ENCODE measurements around the gene RPL32. TPM values are rescaled to one million over a fixed set of nuclear protein-coding genes. Genes with fewer than 3 reads are reported as not detected.
A peak's percentile ranks its signal among the peaks of the same experiment; 100 is the strongest.

The RPL32 gene
- polyA plus RNA-seq, 1 of the 3 experiments (the other 2 are of a cell fraction): 2,311 TPM

DNA sequence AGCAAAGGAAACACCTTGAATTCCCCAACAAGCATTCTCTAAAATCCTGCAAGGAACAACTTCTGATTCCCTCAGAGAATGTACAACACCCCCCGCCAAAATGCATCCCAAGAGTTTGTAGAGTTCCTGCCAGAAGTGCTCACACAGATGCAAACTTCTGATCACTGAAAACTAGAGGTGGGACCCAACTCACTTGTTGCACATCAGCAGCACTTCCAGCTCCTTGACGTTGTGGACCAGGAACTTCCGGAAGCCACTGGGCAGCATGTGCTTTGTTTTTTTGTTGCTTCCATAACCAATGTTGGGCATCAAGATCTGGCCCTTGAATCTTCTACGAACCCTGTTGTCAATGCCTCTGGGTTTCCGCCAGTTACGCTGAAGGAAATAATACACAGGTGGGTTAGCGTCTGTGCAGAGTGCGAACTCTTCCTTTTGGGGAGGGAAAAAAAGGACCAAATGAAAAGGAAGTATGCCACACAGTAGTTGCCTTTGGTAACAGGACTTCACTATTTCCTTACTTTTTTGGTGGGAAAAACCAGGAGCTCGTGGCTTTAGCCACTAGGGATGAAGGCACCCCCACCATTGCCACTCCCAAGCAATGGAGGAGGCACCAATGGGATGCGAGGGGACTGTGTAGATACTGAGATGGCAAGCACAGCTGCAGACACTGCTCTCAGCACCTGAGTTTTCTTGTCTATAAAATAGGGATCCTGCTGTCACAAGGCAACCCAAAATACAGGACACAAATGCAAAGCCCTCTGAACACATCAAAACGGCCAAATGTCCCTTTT lies 2.0 kb downstream of the RPL32 start:
- peaks cover 51% of the 10 kb centered on the region for H3K79me2 ChIP-seq (ENCODE audit: insufficient read depth)
- peaks cover 63% of the 10 kb centered on the region for H4K20me1 ChIP-seq (ENCODE audit: insufficient read depth)
- peaks cover 53 to 57% of the 10 kb centered on the region in 2 experiments for H3K36me3 ChIP-seq (replicated peaks in 1 of 2; ENCODE audit: control insufficient read depth in 1 of 2, insufficient read depth in 2 of 2, low read length in 1 of 2)
- DNase-seq: no peak
- POLR2A ChIA-PET: no interaction called here
- whole genome bisulfite sequencing (ENCODE audit: low lambda C conversion rate): 70% methylated on average over 10 of the region's 11 CpGs
- H3K9ac ChIP-seq: peak overlapping the region; percentile 94
- H3K9me3 ChIP-seq: no peaks in the 10 kb centered on the region
- H3F3A ChIP-seq (replicated peaks; ENCODE audit: insufficient read depth): peaks cover 26% of the 10 kb centered on the region
- no peaks in the 10 kb centered on the region for H3K27me3 ChIP-seq (ENCODE audit: insufficient read depth)
- no peaks in the 10 kb centered on the region for H3K9me2 ChIP-seq
- no peak overlapping the region for H3K27ac ChIP-seq (ENCODE audit: low read depth in 2 of 2, low read length in 1 of 2)
- no peak overlapping the region for H2AFZ ChIP-seq (ENCODE audit: low read depth)
- peak overlapping the region; percentile 78 to 97 for H3K4me3 ChIP-seq (ENCODE audit: low read depth in 2 of 2, low read length in 1 of 2)
- H3K4me2 ChIP-seq: peak overlapping the region; percentile 83
- CTCF ChIA-PET: interaction anchor here (2.1 to 3.4 kb wide), 3 partner anchors 9 to 52 kb away, joined by 6 to 28 read pairs (median 13); no protein-coding TSS in a partner anchor
- TF ChIP-seq TAF1 (IDR thresholded peaks at IDR 0.05; ENCODE audit: borderline replicate concordance, low read depth, low read length) (no peak), SMC3 (IDR thresholded peaks at IDR 0.05; ENCODE audit: low read depth, low read length) (no peak), RAD21 (IDR thresholded peaks at IDR 0.05; ENCODE audit: low read length) (no peak), FOSL2 (IDR thresholded peaks at IDR 0.05; ENCODE audit: borderline replicate concordance, low read depth) (no peak)
- TF ChIP-seq, protein P1, sequence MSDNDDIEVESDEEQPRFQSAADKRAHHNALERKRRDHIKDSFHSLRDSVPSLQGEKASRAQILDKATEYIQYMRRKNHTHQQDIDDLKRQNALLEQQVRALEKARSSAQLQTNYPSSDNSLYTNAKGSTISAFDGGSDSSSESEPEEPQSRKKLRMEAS (IDR thresholded peaks at IDR 0.05; ENCODE audit: low read depth): no peak
- TF ChIP-seq, protein P2, sequence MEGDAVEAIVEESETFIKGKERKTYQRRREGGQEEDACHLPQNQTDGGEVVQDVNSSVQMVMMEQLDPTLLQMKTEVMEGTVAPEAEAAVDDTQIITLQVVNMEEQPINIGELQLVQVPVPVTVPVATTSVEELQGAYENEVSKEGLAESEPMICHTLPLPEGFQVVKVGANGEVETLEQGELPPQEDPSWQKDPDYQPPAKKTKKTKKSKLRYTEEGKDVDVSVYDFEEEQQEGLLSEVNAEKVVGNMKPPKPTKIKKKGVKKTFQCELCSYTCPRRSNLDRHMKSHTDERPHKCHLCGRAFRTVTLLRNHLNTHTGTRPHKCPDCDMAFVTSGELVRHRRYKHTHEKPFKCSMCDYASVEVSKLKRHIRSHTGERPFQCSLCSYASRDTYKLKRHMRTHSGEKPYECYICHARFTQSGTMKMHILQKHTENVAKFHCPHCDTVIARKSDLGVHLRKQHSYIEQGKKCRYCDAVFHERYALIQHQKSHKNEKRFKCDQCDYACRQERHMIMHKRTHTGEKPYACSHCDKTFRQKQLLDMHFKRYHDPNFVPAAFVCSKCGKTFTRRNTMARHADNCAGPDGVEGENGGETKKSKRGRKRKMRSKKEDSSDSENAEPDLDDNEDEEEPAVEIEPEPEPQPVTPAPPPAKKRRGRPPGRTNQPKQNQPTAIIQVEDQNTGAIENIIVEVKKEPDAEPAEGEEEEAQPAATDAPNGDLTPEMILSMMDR (IDR thresholded peaks at IDR 0.05): no peak
- TF ChIP-seq, protein P3, sequence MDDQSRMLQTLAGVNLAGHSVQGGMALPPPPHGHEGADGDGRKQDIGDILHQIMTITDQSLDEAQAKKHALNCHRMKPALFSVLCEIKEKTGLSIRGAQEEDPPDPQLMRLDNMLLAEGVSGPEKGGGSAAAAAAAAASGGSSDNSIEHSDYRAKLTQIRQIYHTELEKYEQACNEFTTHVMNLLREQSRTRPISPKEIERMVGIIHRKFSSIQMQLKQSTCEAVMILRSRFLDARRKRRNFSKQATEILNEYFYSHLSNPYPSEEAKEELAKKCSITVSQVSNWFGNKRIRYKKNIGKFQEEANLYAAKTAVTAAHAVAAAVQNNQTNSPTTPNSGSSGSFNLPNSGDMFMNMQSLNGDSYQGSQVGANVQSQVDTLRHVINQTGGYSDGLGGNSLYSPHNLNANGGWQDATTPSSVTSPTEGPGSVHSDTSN (IDR thresholded peaks at IDR 0.05): no peak
- TF ChIP-seq, protein P4, sequence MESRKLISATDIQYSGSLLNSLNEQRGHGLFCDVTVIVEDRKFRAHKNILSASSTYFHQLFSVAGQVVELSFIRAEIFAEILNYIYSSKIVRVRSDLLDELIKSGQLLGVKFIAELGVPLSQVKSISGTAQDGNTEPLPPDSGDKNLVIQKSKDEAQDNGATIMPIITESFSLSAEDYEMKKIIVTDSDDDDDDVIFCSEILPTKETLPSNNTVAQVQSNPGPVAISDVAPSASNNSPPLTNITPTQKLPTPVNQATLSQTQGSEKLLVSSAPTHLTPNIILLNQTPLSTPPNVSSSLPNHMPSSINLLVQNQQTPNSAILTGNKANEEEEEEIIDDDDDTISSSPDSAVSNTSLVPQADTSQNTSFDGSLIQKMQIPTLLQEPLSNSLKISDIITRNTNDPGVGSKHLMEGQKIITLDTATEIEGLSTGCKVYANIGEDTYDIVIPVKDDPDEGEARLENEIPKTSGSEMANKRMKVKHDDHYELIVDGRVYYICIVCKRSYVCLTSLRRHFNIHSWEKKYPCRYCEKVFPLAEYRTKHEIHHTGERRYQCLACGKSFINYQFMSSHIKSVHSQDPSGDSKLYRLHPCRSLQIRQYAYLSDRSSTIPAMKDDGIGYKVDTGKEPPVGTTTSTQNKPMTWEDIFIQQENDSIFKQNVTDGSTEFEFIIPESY (IDR thresholded peaks at IDR 0.05; ENCODE audit: borderline replicate concordance, low read depth): no peak
- peaks cover 22 to 29% of the 10 kb centered on the region in 2 experiments; a peak in 3 of 4 replicates for H3K4me1 ChIP-seq (ENCODE audit: control insufficient read depth in 1 of 2, insufficient read depth in 2 of 2, low read depth in 1 of 2, low read length in 1 of 2)

Measured in SK-N-SH (cell line).